ENCODE measurements around the gene TOMM40L. TPM values are rescaled to one million over a fixed set of nuclear protein-coding genes. Genes with fewer than 3 reads are reported as not detected.

The TOMM40L gene
- total RNA-seq, 1 donor from 2014 or later = 8.6 TPM

DNA sequence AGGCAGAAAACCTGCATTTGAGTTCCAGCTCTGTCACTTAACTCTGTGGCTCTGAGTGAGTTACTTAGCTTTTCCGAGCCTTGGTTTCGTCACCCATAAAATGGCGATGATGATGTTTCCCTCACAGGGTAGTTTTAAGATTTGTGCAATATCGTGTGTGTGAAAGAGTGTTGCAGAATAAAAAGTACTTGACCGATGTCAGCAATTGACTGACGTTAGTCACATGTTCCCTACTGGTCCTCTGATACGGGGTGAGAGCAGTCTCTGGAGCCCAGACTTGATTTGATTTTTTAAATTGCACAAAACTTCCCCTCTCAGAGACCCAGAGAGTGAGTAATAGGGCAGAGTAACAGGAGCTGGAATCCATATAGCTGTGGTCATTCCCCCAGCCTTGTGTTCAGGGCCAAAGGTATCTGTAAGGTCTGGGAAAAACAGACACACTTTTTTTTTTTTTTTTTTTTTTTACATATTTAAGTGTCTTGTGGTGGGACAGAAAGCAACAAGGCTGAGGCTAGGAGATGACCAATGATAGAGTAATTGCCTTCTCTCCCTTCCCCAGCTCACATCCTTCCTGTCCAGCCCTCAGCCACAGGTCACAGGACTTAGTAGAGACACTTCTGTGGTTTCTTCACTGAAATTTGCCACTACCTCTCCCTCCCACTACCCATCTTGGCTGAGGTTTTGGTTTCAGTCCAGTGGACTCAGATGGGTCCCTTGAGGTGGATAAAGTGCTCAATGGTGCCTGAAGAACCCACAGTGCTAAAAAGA is 8.7 kb upstream of the TOMM40L start:
- peaks cover 3% of the 10 kb centered on the region for H3K27me3 Mint-ChIP-seq (ENCODE audit: unreplicated experiment)
- H3K4me3 Mint-ChIP-seq (ENCODE audit: unreplicated experiment) = no peak overlapping the region
- peak overlapping the region; percentile 13 for H3K27ac Mint-ChIP-seq (ENCODE audit: unreplicated experiment)
- TF ChIP-seq, protein P1, sequence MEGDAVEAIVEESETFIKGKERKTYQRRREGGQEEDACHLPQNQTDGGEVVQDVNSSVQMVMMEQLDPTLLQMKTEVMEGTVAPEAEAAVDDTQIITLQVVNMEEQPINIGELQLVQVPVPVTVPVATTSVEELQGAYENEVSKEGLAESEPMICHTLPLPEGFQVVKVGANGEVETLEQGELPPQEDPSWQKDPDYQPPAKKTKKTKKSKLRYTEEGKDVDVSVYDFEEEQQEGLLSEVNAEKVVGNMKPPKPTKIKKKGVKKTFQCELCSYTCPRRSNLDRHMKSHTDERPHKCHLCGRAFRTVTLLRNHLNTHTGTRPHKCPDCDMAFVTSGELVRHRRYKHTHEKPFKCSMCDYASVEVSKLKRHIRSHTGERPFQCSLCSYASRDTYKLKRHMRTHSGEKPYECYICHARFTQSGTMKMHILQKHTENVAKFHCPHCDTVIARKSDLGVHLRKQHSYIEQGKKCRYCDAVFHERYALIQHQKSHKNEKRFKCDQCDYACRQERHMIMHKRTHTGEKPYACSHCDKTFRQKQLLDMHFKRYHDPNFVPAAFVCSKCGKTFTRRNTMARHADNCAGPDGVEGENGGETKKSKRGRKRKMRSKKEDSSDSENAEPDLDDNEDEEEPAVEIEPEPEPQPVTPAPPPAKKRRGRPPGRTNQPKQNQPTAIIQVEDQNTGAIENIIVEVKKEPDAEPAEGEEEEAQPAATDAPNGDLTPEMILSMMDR (IDR thresholded peaks at IDR 0.05) = no peak
- H3K9me3 Mint-ChIP-seq (ENCODE audit: unreplicated experiment) = no peaks in the 10 kb centered on the region
- H3K4me1 Mint-ChIP-seq (ENCODE audit: unreplicated experiment) = no peaks in the 10 kb centered on the region
- H3K36me3 Mint-ChIP-seq (ENCODE audit: unreplicated experiment) = peaks cover 26% of the 10 kb centered on the region
- no peak for DNase-seq (ENCODE audit: extremely low spot score, unreplicated experiment)

DNA sequence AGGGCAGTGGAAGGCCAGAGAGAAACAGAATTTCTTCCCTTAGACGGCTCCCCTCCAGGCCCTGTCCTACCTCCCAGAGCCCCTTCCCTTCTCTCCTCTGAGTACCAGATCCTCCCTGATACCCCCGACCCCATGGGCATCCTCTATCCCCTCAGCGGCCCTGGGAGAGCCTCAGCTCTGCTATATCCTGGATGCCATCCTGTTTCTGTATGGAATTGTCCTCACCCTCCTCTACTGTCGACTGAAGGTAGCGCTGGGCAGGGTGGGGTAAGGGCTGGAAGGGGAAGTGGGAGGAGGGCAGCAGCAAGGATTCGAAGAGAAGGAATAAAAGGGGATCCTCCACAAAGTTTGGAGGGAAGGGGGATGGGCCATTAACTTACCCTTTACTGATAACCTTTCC is 8.0 kb upstream of the TOMM40L start:
- Mint-ChIP-seq H3K4me3 (ENCODE audit: unreplicated experiment) (no peak overlapping the region), H3K27me3 (ENCODE audit: unreplicated experiment) (peaks cover 5% of the 10 kb centered on the region), H3K9me3 (ENCODE audit: unreplicated experiment) (no peaks in the 10 kb centered on the region), H3K27ac (ENCODE audit: unreplicated experiment) (no peak overlapping the region), H3K36me3 (ENCODE audit: unreplicated experiment) (peaks cover 20% of the 10 kb centered on the region), H3K4me1 (ENCODE audit: unreplicated experiment) (no peaks in the 10 kb centered on the region)
- DNase-seq (ENCODE audit: extremely low spot score, unreplicated experiment) = no peak
- TF ChIP-seq, protein P1 (IDR thresholded peaks at IDR 0.05) = no peak

DNA sequence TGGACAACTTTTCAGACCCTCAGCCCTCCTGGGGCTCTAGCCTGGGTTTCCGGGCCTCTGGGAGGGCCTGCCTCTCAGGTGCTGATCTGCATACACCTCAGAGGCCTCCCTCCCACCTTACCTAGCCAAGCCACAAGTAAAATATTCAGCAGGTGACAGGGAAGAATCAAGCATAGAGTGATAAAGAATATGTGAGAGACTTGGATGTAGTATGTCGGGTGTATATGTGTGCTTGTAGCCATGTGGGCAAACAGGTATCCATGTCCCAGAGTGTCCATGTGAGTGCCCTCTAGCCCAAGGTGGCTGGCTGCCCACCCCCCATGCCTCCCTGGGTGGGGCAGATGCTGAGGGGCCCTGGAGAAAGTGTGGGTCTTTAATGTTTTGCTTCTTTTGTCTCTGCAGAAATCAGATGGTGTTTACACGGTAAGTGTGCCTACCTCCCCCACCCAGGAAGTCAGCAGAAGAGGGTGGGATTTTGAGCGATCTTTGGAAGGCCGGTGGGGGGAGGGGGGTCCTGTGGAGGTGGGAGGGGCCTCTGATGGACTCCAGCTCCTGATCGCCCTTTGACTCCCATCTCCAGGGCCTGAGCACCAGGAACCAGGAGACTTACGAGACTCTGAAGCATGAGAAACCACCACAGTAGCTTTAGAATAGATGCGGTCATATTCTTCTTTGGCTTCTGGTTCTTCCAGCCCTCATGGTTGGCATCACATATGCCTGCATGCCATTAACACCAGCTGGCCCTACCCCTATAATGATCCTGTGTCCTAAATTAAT is 7.4 kb upstream of the TOMM40L start:
- Mint-ChIP-seq H3K27ac (ENCODE audit: unreplicated experiment) (no peak overlapping the region), H3K4me1 (ENCODE audit: unreplicated experiment) (no peaks in the 10 kb centered on the region), H3K36me3 (ENCODE audit: unreplicated experiment) (peaks cover 14% of the 10 kb centered on the region), H3K9me3 (ENCODE audit: unreplicated experiment) (no peaks in the 10 kb centered on the region), H3K4me3 (ENCODE audit: unreplicated experiment) (no peak overlapping the region), H3K27me3 (ENCODE audit: unreplicated experiment) (peaks cover 5% of the 10 kb centered on the region)
- TF ChIP-seq, protein P1 (IDR thresholded peaks at IDR 0.05) = no peak
- no peak for DNase-seq (ENCODE audit: extremely low spot score, unreplicated experiment)

DNA sequence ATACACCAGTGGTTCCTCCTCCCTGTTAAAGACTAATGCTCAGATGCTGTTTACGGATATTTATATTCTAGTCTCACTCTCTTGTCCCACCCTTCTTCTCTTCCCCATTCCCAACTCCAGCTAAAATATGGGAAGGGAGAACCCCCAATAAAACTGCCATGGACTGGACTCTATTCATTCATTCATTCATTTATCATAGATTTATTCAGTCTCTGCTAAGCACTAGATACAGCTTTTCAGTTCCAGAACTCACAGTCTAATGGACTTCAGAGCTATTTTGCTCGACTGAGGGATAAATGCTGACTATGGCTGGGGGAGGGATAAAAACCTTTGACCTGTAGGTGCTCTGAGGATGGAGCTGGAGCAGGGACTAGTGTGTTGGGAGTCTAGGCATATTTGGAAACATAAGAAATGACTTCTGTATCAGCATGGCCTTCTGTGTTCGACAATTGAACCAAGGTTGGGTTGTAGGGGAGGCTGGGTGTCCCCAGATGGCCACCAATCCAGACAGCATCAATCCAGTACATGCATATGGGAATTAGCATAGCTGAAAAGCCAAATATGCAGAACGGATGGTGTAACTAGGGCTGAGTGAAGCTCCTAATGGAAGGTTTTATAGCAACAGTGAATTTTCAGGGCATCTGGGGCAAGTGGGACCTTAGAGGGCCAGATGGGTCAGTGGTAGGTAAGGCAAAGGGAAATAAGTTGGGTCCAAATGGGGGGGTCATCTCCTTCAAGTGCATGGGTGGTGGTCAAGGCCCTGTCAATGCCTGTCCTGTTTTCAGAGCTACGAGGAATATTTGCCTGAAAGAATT is 6.6 kb upstream of the TOMM40L start:
- H3K27ac Mint-ChIP-seq (ENCODE audit: unreplicated experiment) = no peak overlapping the region
- no peaks in the 10 kb centered on the region for H3K9me3 Mint-ChIP-seq (ENCODE audit: unreplicated experiment)
- peaks cover 8% of the 10 kb centered on the region for H3K36me3 Mint-ChIP-seq (ENCODE audit: unreplicated experiment)
- no peak for DNase-seq (ENCODE audit: extremely low spot score, unreplicated experiment)
- TF ChIP-seq, protein P1 (IDR thresholded peaks at IDR 0.05) = no peak
- no peaks in the 10 kb centered on the region for H3K4me1 Mint-ChIP-seq (ENCODE audit: unreplicated experiment)
- H3K27me3 Mint-ChIP-seq (ENCODE audit: unreplicated experiment) = peaks cover 5% of the 10 kb centered on the region
- H3K4me3 Mint-ChIP-seq (ENCODE audit: unreplicated experiment) = no peak overlapping the region
